Measurements from ENCODE around the gene SLC17A6.

DNA sequence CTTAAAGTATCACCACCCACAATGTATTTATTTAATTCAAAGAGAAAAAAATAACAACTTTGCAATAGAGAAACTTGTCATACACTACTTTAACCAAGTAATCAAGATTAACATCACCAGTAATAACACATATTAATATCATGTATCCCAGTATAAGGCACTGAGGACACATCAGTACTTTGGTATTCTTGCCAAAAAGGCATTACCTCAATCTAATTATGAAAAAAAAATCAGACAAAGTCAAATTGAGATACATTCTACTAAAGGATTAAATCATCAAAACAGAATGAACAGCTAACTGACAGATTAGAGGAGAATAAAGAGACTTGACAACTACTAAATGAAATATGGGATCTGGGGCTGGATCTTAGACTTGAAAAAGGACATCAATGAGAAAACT is 35.8 kb upstream of the SLC17A6 start:
- TF ChIP-seq, protein P1, sequence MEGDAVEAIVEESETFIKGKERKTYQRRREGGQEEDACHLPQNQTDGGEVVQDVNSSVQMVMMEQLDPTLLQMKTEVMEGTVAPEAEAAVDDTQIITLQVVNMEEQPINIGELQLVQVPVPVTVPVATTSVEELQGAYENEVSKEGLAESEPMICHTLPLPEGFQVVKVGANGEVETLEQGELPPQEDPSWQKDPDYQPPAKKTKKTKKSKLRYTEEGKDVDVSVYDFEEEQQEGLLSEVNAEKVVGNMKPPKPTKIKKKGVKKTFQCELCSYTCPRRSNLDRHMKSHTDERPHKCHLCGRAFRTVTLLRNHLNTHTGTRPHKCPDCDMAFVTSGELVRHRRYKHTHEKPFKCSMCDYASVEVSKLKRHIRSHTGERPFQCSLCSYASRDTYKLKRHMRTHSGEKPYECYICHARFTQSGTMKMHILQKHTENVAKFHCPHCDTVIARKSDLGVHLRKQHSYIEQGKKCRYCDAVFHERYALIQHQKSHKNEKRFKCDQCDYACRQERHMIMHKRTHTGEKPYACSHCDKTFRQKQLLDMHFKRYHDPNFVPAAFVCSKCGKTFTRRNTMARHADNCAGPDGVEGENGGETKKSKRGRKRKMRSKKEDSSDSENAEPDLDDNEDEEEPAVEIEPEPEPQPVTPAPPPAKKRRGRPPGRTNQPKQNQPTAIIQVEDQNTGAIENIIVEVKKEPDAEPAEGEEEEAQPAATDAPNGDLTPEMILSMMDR (IDR thresholded peaks at IDR 0.05; ENCODE audit: poor library complexity, severe bottlenecking): no peak
- TF ChIP-seq POLR2AphosphoS5 (IDR thresholded peaks at IDR 0.05) (no peak), MXI1 (conservative IDR thresholded peaks at IDR 0.05; ENCODE audit: poor library complexity, severe bottlenecking) (no peak), EP300 (conservative IDR thresholded peaks at IDR 0.05; ENCODE audit: poor library complexity, severe bottlenecking) (no peak), TAF1 (IDR thresholded peaks at IDR 0.05; ENCODE audit: low read depth) (no peak), EZH2 (IDR thresholded peaks at IDR 0.05; ENCODE audit: borderline replicate concordance, insufficient read depth, low read length, poor library complexity, severe bottlenecking) (no peak), SMC3 (conservative IDR thresholded peaks at IDR 0.05; ENCODE audit: poor library complexity) (no peak), RAD21 (conservative IDR thresholded peaks at IDR 0.05) (no peak)
- TF ChIP-seq, protein P2, sequence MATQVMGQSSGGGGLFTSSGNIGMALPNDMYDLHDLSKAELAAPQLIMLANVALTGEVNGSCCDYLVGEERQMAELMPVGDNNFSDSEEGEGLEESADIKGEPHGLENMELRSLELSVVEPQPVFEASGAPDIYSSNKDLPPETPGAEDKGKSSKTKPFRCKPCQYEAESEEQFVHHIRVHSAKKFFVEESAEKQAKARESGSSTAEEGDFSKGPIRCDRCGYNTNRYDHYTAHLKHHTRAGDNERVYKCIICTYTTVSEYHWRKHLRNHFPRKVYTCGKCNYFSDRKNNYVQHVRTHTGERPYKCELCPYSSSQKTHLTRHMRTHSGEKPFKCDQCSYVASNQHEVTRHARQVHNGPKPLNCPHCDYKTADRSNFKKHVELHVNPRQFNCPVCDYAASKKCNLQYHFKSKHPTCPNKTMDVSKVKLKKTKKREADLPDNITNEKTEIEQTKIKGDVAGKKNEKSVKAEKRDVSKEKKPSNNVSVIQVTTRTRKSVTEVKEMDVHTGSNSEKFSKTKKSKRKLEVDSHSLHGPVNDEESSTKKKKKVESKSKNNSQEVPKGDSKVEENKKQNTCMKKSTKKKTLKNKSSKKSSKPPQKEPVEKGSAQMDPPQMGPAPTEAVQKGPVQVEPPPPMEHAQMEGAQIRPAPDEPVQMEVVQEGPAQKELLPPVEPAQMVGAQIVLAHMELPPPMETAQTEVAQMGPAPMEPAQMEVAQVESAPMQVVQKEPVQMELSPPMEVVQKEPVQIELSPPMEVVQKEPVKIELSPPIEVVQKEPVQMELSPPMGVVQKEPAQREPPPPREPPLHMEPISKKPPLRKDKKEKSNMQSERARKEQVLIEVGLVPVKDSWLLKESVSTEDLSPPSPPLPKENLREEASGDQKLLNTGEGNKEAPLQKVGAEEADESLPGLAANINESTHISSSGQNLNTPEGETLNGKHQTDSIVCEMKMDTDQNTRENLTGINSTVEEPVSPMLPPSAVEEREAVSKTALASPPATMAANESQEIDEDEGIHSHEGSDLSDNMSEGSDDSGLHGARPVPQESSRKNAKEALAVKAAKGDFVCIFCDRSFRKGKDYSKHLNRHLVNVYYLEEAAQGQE (IDR thresholded peaks at IDR 0.05; ENCODE audit: borderline replicate concordance): no peak

Measured in neural cell (in vitro differentiated cells).